ENCODE data around the gene RALY. TPM values are rescaled to one million over a fixed set of nuclear protein-coding genes. Genes with fewer than 3 reads are reported as not detected.
A peak's percentile ranks its signal among the peaks of the same experiment; 100 is the strongest.

RALY gene
- total RNA-seq, 1 donor from 2014 or later: 123 TPM

GRCh38 chr20:34110745-34111641 is 117.3 kb downstream of the RALY start:
- no peak for DNase-seq (ENCODE audit: extremely low spot score in 2 of 2)
- intact Hi-C loops (cut with DNase I): no loop called here
- peaks cover 0 to 11% of the 10 kb centered on the region in 2 donors for H3K36me3 ChIP-seq
- peaks cover 51% of the 10 kb centered on the region for H3K4me1 ChIP-seq
- H3K9me3 ChIP-seq: no peaks in the 10 kb centered on the region
- H3K27ac ChIP-seq: peak overlapping the region; percentile 92
- peak overlapping the region; percentile 63 to 99 for H3K4me3 ChIP-seq
- H3K27me3 ChIP-seq: no peaks in the 10 kb centered on the region
- TF ChIP-seq POLR2A (IDR thresholded peaks at IDR 0.05): no peak
- TF ChIP-seq, protein P1, sequence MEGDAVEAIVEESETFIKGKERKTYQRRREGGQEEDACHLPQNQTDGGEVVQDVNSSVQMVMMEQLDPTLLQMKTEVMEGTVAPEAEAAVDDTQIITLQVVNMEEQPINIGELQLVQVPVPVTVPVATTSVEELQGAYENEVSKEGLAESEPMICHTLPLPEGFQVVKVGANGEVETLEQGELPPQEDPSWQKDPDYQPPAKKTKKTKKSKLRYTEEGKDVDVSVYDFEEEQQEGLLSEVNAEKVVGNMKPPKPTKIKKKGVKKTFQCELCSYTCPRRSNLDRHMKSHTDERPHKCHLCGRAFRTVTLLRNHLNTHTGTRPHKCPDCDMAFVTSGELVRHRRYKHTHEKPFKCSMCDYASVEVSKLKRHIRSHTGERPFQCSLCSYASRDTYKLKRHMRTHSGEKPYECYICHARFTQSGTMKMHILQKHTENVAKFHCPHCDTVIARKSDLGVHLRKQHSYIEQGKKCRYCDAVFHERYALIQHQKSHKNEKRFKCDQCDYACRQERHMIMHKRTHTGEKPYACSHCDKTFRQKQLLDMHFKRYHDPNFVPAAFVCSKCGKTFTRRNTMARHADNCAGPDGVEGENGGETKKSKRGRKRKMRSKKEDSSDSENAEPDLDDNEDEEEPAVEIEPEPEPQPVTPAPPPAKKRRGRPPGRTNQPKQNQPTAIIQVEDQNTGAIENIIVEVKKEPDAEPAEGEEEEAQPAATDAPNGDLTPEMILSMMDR (IDR thresholded peaks at IDR 0.05): no peak
- no peak for TF ChIP-seq POLR2AphosphoS5 (IDR thresholded peaks at IDR 0.05; ENCODE audit: insufficient read depth in 1 of 2, low read depth in 1 of 2)

DNA sequence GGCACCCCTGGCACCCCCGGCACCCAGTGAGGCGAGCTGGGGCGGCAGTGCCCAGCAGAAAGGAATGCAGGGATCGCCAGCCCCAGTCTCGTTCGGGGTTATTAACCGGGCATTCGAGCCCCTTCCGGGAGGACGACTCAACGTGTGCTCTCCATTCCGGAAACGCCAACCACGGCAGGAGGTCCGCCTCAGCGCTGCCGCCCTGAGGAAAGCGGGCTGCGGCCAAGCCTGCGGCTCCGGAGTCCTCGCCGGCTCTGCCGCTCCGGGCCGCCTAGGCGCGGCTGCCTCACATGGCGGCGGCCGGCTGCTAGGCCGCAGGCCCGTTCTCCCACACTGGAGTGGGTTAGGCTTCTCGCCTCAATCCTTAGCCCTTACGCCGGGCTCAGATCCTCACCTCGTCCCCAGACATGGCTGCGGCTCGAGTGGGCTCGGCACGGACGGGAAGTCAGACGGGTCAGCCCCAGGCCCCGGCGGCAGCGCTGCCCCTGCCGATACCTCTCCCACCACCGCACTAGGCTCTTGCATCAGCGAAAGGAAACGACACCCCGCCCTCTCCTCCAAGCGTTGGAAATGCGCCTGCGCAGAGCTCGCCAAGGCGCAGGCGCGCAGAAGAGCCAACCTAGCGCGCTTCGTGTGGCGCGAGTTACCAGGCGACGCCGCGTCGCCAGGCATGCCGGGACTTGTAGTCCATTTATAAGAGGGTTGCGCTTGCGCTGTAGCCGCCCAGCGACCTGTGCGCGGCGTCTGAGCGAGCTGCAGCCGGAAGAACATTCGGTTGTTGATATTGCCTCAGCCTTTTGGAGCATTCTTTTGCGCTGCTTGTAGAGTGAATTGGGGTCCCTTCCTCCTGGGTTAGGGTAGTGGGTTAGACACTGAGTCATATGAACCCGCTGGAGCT is 118.2 kb downstream of the RALY start, which contains the start of gene EIF2S2:
Gene EIF2S2 (minus strand): TSS at position 542 of the 898 bp plus-strand sequence. CDS start 133 bp downstream, at position 409.
- H3K36me3 ChIP-seq: peaks cover 0 to 10% of the 10 kb centered on the region in 2 donors
- peak within 1 kb of the TSS; percentile 92 for H3K27ac ChIP-seq
- intact Hi-C loops (cut with DNase I): no loop called here
- peak within 1 kb of the TSS; percentile 63 to 99 for H3K4me3 ChIP-seq
- H3K9me3 ChIP-seq: no peaks in the 10 kb centered on the region
- no peaks in the 10 kb centered on the region for H3K27me3 ChIP-seq
- peak; percentile 98 to 99 for DNase-seq (ENCODE audit: extremely low spot score in 2 of 2)
- peaks cover 43% of the 10 kb centered on the region for H3K4me1 ChIP-seq
- TF ChIP-seq POLR2A (IDR thresholded peaks at IDR 0.05) (peak in 1 of 2 donors; percentile 97), POLR2AphosphoS5 (IDR thresholded peaks at IDR 0.05; ENCODE audit: insufficient read depth in 1 of 2, low read depth in 1 of 2) (peak; percentile 99)
- TF ChIP-seq, protein P1 (IDR thresholded peaks at IDR 0.05): no peak

GRCh38 chr20:34112600-34113101 is 118.9 kb downstream of the RALY start:
- H3K4me1 ChIP-seq: peaks cover 36% of the 10 kb centered on the region
- peaks cover 0 to 10% of the 10 kb centered on the region in 2 donors for H3K36me3 ChIP-seq
- TF ChIP-seq, protein P1 (IDR thresholded peaks at IDR 0.05): no peak
- no peak for TF ChIP-seq POLR2A (IDR thresholded peaks at IDR 0.05)
- no peak for TF ChIP-seq POLR2AphosphoS5 (IDR thresholded peaks at IDR 0.05; ENCODE audit: insufficient read depth in 1 of 2, low read depth in 1 of 2)
- H3K9me3 ChIP-seq: no peaks in the 10 kb centered on the region
- H3K4me3 ChIP-seq: peak overlapping the region; percentile 63 to 99
- H3K27ac ChIP-seq: peak overlapping the region; percentile 92
- no peaks in the 10 kb centered on the region for H3K27me3 ChIP-seq
- DNase-seq (ENCODE audit: extremely low spot score in 2 of 2): peak in 1 of 2 donors; percentile 92
- intact Hi-C loops (cut with DNase I): no loop called here

DNA sequence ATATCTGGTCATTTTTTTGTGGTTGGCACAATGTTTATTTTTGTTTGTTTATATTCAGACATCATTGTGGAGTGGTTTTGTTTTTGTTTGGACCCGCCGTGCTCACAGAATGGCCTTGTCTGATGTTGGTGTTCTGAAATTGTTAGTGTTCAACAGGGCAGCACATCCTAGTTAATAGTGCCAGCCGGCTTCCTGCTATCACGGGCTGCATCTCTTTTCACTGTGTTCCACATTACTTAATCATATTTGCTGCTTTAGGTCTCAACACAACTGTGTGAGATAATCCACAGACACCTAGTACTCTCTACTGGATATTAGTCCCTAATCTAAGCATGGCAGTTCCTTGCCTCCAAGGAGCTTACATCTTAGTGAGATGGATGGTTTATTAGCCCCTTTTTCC is 121.1 kb downstream of the RALY start:
- TF ChIP-seq, protein P1 (IDR thresholded peaks at IDR 0.05): no peak
- TF ChIP-seq POLR2AphosphoS5 (IDR thresholded peaks at IDR 0.05; ENCODE audit: insufficient read depth in 1 of 2, low read depth in 1 of 2): no peak
- TF ChIP-seq POLR2A (IDR thresholded peaks at IDR 0.05): no peak
- Histone ChIP-seq H3K4me1 (peaks cover 14% of the 10 kb centered on the region), H3K27me3 (no peaks in the 10 kb centered on the region), H3K4me3 (no peak overlapping the region), H3K27ac (no peak overlapping the region), H3K9me3 (no peaks in the 10 kb centered on the region), H3K36me3 (peaks cover 0 to under 1% of the 10 kb centered on the region in 2 donors)
- DNase-seq (ENCODE audit: extremely low spot score in 2 of 2): no peak
- intact Hi-C loops (cut with DNase I): no loop called here
